ENCODE measurements around the gene TEX22.

TEX22 gene

DNA sequence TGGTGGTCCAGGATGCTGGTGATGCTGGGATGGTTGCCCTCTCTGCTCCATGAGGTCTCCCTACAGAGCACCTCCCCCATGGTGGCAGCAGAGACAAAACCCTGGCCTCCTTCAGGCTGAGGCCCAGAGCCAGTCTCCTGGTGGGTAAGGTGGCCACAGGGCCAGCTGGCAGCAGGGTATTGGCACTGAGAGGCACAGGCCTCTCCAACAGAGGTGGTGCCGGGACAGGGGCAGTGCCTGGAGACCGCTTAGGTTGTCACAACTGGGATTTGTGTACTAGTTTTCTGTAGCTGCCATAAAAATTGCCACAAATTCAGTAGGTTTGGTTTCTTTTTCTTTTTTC, 15.2 kb downstream of the TEX22 start:
- Histone ChIP-seq H3K4me1 (ENCODE audit: control insufficient read depth, low read depth, low read length) (no peaks in the 10 kb centered on the region), H3K4ac (ENCODE audit: low read depth, low read length) (no peak overlapping the region), H3K27me3 (ENCODE audit: insufficient read depth, low read length, poor library complexity) (peaks cover 5% of the 10 kb centered on the region), H3K23ac (ENCODE audit: low read length) (no peak overlapping the region), H3K18ac (ENCODE audit: low read length) (no peak overlapping the region), H3K9ac (ENCODE audit: low read length) (no peak overlapping the region), H2BK15ac (replicated peaks; ENCODE audit: low read depth) (no peak overlapping the region), H3K36me3 (ENCODE audit: control insufficient read depth, insufficient read depth, low read length) (no peaks in the 10 kb centered on the region), H3K4me2 (ENCODE audit: low read length) (no peak overlapping the region), H2BK120ac (ENCODE audit: low read depth, low read length) (no peak overlapping the region), H2AK5ac (ENCODE audit: low read length) (no peak overlapping the region), H3K27ac (ENCODE audit: low read depth, low read length) (no peak overlapping the region), H2BK5ac (ENCODE audit: low read length) (no peak overlapping the region), H3K79me1 (ENCODE audit: low read length) (no peaks in the 10 kb centered on the region), H4K8ac (ENCODE audit: low read depth, low read length) (no peak overlapping the region), H3K79me2 (ENCODE audit: control insufficient read depth, insufficient read depth, low read length) (no peaks in the 10 kb centered on the region), H3K56ac (ENCODE audit: low read length) (no peak overlapping the region), H3K4me3 (ENCODE audit: low read length) (no peak overlapping the region), H4K5ac (ENCODE audit: low read length) (no peak overlapping the region)
- no peak for DNase-seq
- no CpG with 5 or more reads among the region's 2 CpGs for WGBS (ENCODE audit: extremely low coverage, insufficient coverage, low lambda C conversion rate)

DNA sequence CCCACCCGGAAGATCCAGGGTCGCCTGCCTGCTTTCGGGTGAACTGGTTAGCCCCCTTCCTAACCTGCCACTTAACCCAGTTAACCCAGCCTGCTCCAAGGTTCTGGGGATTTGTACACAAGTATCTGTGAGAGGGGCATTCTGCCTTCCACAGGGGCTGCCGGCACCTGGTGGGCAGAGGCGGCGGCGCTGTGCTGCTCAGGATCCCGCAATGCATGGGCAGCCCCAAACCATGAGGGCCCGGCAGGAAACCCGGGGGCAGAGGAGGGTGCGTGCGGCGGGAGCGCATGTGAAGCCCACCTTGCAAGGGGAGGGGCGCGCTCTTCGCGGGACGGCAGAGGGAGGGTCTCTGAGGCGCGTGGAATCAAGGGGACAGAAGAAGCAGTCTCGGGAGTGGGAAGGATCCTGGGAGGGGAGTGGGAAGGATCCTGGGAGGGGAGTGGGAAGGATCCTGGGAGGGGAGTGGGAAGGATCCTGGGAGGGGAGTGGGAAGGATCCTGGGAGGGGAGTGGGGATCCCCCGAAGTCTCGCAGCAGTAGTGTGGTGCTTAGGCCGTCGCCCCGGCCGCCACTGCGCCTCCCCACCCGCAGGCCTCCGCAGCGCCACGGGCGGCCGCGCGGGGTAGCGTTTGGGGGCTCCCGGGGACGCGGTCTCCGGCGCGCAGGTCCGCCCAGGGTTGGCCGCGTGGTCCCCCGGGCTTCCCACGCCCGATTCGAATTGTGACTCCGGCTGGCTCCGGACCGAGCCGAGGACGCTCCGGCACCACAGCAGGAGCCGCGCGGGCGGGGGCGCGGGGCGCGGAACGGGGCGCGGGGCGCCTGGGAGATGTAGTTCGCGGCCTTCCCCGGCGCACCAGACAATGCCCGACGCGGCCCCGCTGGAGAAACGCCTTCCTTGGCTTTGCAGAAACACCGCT, 16.4 kb downstream of the TEX22 start:
- Histone ChIP-seq H3K56ac (ENCODE audit: low read length) (peak overlapping the region; percentile 94), H3K4me3 (ENCODE audit: low read length) (peak overlapping the region; percentile 23), H2BK15ac (replicated peaks; ENCODE audit: low read depth) (no peak overlapping the region), H3K4me1 (ENCODE audit: control insufficient read depth, low read depth, low read length) (peaks cover 4% of the 10 kb centered on the region), H3K79me2 (ENCODE audit: control insufficient read depth, insufficient read depth, low read length) (no peaks in the 10 kb centered on the region), H4K5ac (ENCODE audit: low read length) (no peak overlapping the region), H4K8ac (ENCODE audit: low read depth, low read length) (no peak overlapping the region), H2BK120ac (ENCODE audit: low read depth, low read length) (no peak overlapping the region), H3K18ac (ENCODE audit: low read length) (no peak overlapping the region), H3K36me3 (ENCODE audit: control insufficient read depth, insufficient read depth, low read length) (no peaks in the 10 kb centered on the region), H3K4ac (ENCODE audit: low read depth, low read length) (no peak overlapping the region), H3K27ac (ENCODE audit: low read depth, low read length) (no peak overlapping the region), H3K9ac (ENCODE audit: low read length) (peak overlapping the region; percentile 75), H2AK5ac (ENCODE audit: low read length) (no peak overlapping the region), H3K23ac (ENCODE audit: low read length) (peak overlapping the region; percentile 99), H3K79me1 (ENCODE audit: low read length) (no peaks in the 10 kb centered on the region), H3K4me2 (ENCODE audit: low read length) (peak overlapping the region; percentile 79), H3K27me3 (ENCODE audit: insufficient read depth, low read length, poor library complexity) (peaks cover 5% of the 10 kb centered on the region), H2BK5ac (ENCODE audit: low read length) (no peak overlapping the region)
- DNase-seq, result peak; percentile 55
- no CpG with 5 or more reads among the region's 79 CpGs for WGBS (ENCODE audit: extremely low coverage, insufficient coverage, low lambda C conversion rate)

DNA sequence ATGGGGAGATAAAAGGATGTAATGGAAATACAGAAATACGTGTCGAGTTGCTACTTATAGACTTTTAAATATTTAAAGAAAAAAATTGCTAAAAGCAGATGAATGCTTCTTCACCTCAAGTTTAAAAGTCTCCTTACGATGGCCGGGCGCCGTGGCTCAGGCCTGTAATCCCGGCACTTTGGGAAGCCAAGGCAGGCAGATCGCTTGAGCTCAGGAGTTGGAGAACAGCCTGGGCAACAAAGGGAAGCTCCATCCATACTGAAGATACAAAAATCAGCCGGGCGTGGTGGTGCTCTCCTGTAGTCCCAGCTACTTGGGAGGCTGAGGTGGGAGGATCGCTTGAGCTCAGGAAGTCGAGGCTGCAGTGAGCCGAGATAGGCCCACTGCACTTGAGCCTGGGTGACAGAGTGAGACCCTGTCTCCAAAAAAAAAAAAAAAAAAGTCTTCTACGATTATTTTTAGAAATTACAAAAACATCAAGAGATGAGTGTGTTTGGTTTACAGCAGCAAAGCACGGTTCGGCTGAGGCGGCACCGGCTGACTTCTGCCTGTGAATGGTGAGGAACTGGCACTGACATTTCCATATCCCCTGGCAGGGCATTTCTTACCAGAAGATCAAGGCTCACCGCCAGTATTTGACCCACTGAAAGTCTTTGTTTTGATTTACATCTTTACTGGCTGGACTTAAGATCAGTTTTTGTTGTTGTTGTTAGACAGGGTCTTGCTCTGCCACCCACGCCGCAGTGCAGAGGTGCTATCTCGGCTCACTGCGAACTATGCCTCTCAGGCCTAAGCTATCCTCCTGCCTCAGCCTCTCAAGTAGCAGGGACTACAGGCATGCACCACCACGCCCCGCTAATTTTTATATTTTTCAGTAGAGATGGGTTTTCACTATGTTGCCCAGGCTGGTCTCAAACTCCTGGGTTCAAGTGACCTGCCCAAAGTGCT, 17.4 kb downstream of the TEX22 start:
- Histone ChIP-seq H3K9ac (ENCODE audit: low read length) (no peak overlapping the region), H2AK5ac (ENCODE audit: low read length) (no peak overlapping the region), H4K5ac (ENCODE audit: low read length) (no peak overlapping the region), H3K4me3 (ENCODE audit: low read length) (no peak overlapping the region), H2BK120ac (ENCODE audit: low read depth, low read length) (no peak overlapping the region), H3K18ac (ENCODE audit: low read length) (no peak overlapping the region), H3K79me1 (ENCODE audit: low read length) (no peaks in the 10 kb centered on the region), H3K4me1 (ENCODE audit: control insufficient read depth, low read depth, low read length) (peaks cover 4% of the 10 kb centered on the region), H3K4ac (ENCODE audit: low read depth, low read length) (no peak overlapping the region), H3K27ac (ENCODE audit: low read depth, low read length) (no peak overlapping the region), H4K8ac (ENCODE audit: low read depth, low read length) (no peak overlapping the region), H3K27me3 (ENCODE audit: insufficient read depth, low read length, poor library complexity) (peaks cover 2% of the 10 kb centered on the region), H3K36me3 (ENCODE audit: control insufficient read depth, insufficient read depth, low read length) (no peaks in the 10 kb centered on the region), H2BK5ac (ENCODE audit: low read length) (no peak overlapping the region), H2BK15ac (replicated peaks; ENCODE audit: low read depth) (no peak overlapping the region), H3K56ac (ENCODE audit: low read length) (no peak overlapping the region), H3K4me2 (ENCODE audit: low read length) (no peak overlapping the region), H3K23ac (ENCODE audit: low read length) (no peak overlapping the region), H3K79me2 (ENCODE audit: control insufficient read depth, insufficient read depth, low read length) (peaks cover 6% of the 10 kb centered on the region)
- DNase-seq, result no peak
- WGBS (ENCODE audit: extremely low coverage, insufficient coverage, low lambda C conversion rate), result no CpG with 5 or more reads among the region's 25 CpGs

DNA sequence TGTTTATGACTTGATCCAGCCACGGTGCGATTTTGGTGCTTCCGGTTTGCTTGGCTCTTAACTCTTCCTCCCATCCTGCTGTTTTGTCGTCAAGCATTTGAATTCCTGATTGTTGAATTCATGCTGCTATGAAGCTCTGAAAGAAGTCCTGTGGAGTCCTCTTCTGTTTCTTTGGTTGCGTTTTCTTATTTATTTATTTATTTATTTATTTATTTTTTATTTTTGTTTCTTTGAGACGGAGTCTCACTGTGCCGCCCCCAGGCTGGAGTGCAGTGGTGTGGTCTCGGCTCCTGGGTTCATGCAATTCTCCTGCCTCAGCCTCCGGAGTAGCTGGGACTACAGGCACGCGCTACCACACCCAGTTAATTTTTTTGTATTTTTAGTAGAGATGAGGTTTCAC, 18.3 kb downstream of the TEX22 start:
- Histone ChIP-seq H3K79me1 (ENCODE audit: low read length) (peaks cover 4% of the 10 kb centered on the region), H3K4me1 (ENCODE audit: control insufficient read depth, low read depth, low read length) (peaks cover 4% of the 10 kb centered on the region), H3K27me3 (ENCODE audit: insufficient read depth, low read length, poor library complexity) (peaks cover 2% of the 10 kb centered on the region), H3K56ac (ENCODE audit: low read length) (no peak overlapping the region), H3K9ac (ENCODE audit: low read length) (no peak overlapping the region), H2BK15ac (replicated peaks; ENCODE audit: low read depth) (no peak overlapping the region), H3K4ac (ENCODE audit: low read depth, low read length) (no peak overlapping the region), H4K8ac (ENCODE audit: low read depth, low read length) (no peak overlapping the region), H3K36me3 (ENCODE audit: control insufficient read depth, insufficient read depth, low read length) (no peaks in the 10 kb centered on the region), H3K79me2 (ENCODE audit: control insufficient read depth, insufficient read depth, low read length) (peaks cover 15% of the 10 kb centered on the region), H3K23ac (ENCODE audit: low read length) (no peak overlapping the region), H2BK120ac (ENCODE audit: low read depth, low read length) (no peak overlapping the region), H3K27ac (ENCODE audit: low read depth, low read length) (no peak overlapping the region), H2BK5ac (ENCODE audit: low read length) (no peak overlapping the region), H3K18ac (ENCODE audit: low read length) (no peak overlapping the region), H4K5ac (ENCODE audit: low read length) (no peak overlapping the region), H3K4me2 (ENCODE audit: low read length) (no peak overlapping the region), H2AK5ac (ENCODE audit: low read length) (no peak overlapping the region), H3K4me3 (ENCODE audit: low read length) (no peak overlapping the region)
- no peak for DNase-seq
- no CpG with 5 or more reads among the region's 11 CpGs for WGBS (ENCODE audit: extremely low coverage, insufficient coverage, low lambda C conversion rate)

DNA sequence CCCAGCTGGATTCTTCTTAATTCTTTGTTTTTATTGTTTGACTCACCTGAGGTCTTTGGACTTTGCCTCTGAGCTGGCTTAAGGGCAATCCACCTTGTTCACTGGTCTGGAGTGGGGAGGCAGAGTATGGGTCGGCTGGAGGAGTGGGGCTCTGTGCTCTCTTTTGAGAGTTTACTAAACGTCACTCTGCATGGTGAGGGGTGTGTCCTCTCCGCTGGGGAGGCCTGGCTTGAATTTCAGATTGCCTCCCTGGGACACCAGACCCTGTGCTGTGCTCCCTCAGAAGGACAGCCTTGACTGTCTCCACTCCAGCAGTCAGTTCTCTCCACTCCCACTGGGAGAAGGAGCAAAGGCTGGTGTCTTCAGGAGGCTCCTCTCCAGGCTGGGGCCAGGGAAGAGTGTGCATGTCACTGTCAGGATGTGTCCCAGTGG, 19.4 kb downstream of the TEX22 start:
- H2BK5ac ChIP-seq (ENCODE audit: low read length), result no peak overlapping the region
- H2BK15ac ChIP-seq (replicated peaks; ENCODE audit: low read depth), result no peak overlapping the region
- H3K79me1 ChIP-seq (ENCODE audit: low read length), result peaks cover 7% of the 10 kb centered on the region
- peaks cover 2% of the 10 kb centered on the region for H3K27me3 ChIP-seq (ENCODE audit: insufficient read depth, low read length, poor library complexity)
- H3K79me2 ChIP-seq (ENCODE audit: control insufficient read depth, insufficient read depth, low read length), result peaks cover 25% of the 10 kb centered on the region
- H3K4me3 ChIP-seq (ENCODE audit: low read length), result no peak overlapping the region
- no peak overlapping the region for H4K5ac ChIP-seq (ENCODE audit: low read length)
- H2BK120ac ChIP-seq (ENCODE audit: low read depth, low read length), result no peak overlapping the region
- H3K18ac ChIP-seq (ENCODE audit: low read length), result no peak overlapping the region
- no peak overlapping the region for H3K56ac ChIP-seq (ENCODE audit: low read length)
- peaks cover 4% of the 10 kb centered on the region for H3K4me1 ChIP-seq (ENCODE audit: control insufficient read depth, low read depth, low read length)
- DNase-seq, result no peak
- no peak overlapping the region for H3K4me2 ChIP-seq (ENCODE audit: low read length)
- no peak overlapping the region for H3K27ac ChIP-seq (ENCODE audit: low read depth, low read length)
- H3K4ac ChIP-seq (ENCODE audit: low read depth, low read length), result no peak overlapping the region
- no peak overlapping the region for H3K9ac ChIP-seq (ENCODE audit: low read length)
- no CpG with 5 or more reads among the region's 3 CpGs for WGBS (ENCODE audit: extremely low coverage, insufficient coverage, low lambda C conversion rate)
- no peak overlapping the region for H2AK5ac ChIP-seq (ENCODE audit: low read length)
- no peak overlapping the region for H4K8ac ChIP-seq (ENCODE audit: low read depth, low read length)
- no peaks in the 10 kb centered on the region for H3K36me3 ChIP-seq (ENCODE audit: control insufficient read depth, insufficient read depth, low read length)
- no peak overlapping the region for H3K23ac ChIP-seq (ENCODE audit: low read length)
